GM21390 (cell line): ENCODE data around the gene MIER1.
"Not testable (repeated sequence)": the region's sequence is repeated elsewhere in the genome, so short reads cannot be mapped to it uniquely, and the experiment has no call there.

Experiments
- ATAC-seq: cut with Tn5 transposase; IDR thresholded peaks from one replicate; pipeline ENCODE4 v1.9.1; 2021; ENCODE audit not compliant: unreplicated experiment

The MIER1 gene

DNA sequence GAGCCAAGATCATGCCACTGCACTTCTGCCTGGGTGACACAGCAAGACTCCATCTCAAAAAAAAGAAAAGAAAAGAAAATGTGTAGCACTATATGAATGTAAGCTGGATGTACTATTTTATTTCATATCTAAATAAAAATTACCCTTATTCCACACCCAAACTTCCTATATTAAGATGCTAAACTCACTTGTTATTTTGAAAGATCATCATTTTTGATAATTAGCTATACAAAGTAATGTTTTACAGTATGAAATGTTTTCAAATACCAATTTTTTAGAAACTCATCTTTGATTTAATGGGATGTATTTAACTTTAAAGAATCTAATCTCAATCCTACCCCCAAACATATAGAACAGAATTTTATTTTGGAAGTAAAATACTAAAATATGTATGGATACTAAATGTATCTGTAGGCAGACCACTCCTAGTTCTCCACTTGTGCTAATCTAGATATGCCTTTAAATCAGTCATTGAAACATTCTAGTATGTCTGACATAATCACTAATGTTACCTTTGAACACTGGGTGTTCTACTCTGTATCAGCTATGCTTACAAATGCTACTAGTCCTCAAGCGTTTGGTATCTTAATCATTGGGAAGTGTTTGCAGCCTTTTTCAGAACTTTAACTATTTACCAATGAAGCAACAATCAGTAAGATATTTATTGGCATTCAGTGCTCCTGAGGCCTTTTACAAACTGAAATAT is 12.9 kb downstream of the MIER1 start:
- ATAC-seq: no peak

DNA sequence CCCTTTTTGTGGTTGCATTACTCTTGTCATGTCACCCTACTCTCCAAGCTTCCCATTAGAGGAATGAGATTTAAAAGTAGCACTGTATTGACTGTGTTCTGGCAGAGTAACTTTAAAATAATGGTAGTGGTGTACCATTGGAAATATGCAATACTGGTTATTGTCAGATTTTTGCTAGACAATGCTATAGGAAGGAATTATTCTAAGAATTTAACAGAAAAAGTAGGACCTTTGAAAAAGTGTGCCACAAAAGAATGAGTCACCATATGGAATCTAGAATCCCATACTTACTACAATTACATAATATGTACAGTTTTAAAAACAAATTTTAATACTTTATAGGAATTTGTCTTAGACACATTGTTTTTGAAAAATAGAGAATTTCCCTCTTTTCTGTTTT is 13.8 kb downstream of the MIER1 start:
- ATAC-seq: no peak

DNA sequence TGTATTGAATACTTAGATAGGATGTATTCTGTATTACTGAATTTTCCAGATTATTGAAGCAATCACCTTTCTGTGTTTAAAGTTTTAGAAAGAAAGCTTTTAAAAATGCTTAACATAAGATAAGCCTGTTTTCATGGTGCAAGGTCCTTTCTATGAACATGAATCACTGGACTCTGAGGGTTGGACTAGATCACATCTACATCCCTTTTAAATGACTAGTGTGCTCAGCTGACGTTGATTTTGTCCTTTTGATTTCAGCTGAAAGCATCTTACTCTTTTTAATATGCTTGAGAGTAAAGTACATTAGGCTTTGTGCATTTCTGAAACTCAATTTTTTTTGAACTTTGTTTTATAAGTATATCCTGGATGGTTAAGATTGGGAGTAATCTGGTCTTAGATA is 16.2 kb downstream of the MIER1 start:
- no peak for ATAC-seq

DNA sequence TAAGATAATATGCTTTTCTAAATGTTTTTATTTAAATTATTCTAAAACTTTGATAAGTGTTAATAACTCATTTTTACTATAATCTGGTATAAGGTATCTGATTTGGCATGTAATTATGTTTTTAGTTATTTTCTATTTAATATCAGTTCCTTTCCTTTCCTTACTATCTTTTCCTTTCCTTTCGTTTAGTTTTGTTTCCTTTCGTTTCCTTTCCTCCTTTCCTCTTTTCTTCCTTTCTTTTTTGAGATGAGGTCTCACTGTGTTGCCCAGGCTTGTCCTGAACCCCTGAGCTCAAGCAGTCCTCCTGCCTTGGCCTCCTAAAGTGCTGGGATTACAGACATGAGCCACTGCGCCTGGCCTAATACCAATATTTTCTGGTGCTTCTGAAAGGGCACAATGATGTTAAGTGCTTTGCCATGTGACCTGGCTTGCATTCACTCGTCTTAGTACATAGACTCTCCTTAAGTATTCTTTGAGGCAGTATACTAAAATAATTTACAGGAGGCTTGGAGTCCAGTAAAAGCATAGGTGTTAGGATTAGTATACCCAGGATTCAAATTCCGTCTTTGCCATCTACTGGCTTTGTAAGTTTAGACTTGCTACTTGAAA is 18.7 kb downstream of the MIER1 start:
- no peak for ATAC-seq

DNA sequence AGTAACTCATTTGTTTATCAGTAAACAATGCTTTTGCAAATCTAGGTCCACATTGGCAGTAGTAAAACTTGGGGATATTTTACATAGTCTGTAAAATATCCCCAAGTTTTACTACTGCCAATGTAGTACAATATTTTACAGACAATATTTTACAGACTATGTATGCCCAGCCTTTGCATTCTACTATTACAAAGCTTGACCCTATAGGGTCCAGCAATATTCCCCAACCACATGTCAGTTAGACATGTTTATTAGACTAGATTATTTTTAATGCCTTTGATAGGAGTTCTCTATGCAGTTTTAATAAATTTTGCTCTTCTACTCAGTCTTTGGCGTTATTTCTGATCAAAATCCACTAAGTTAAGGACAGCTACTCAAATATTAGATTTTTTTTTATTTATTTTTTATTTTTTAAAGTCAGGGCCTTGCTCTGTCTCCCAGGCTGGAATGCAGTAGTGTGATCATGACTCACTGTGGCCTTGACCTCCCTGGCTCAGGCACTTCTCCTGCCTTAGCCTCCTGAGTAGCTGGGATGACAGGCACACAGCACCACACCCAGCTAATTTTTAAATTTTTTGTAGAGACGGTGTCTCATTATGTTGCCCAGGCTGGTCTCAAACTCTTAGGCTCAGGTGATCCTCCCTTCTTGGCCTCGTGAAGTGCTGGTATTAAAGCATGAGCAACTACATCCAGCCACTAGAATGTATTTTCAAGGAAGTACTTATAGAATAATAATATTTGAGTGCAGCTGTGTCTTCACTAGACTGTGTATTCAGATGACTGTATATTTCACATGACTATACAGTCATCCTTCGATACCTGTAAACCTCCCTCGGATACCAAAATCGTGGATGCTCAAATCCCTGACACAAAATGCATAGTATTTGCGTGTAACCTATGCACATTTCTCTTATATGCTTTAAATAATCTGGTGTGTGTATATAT is 19.8 kb downstream of the MIER1 start:
- no peak for ATAC-seq

DNA sequence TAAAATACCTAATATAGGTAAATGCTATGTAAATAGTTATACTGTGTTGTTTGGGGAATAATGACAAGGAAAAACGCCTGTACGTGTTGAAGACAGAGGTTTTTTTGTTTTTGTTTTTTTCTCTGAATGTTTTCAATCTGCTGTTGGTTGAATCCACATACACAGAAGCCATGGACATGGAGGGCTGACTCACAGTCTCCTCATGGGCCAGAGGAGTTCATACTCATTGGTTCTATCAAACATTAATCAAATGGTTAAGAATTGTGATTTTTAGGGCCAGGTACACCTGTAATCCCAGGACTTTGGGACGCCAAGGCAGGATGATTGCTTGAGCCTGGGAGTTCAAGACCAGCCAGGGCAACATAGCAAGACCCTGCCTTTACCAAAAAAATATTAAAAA is 20.5 kb downstream of the MIER1 start:
- ATAC-seq: no peak

DNA sequence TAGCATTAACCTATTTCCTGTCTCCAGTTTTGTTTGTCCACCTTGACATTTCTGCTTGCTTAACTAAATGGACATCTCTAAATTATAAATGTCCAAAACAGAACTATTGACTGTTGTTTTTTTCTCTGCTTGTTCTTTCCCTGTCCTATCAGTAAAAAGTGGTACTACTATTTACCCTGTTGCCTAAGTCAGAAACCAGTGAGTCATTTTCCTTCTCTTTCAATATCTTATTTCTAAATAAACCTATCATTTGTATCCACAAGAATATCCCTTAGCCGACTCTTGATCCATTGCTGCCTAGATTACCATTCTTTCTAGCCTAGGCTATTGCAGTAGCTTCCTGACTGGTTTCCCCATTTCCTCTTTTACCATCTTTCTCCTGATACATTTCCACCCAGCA is 22.5 kb downstream of the MIER1 start:
- ATAC-seq: no peak

DNA sequence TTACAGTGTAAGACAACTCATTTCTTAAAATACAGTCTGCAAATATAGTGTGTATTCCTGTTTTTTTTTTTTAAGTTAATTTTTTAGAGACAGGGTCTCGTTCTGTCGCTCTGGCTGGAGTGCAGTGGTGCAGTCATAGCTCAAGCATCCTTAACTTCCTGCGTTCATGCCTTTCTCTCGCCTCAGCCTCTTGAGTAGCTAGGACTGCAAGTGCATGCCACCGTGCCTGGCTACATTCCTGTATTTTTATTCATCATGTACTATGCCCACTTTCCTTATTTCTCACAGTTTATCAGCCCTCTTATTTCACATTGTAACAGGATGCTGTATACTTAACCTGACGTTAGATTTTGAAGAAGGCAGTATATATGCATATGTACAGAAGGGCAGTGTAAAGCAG is 26.7 kb downstream of the MIER1 start:
- no peak for ATAC-seq

DNA sequence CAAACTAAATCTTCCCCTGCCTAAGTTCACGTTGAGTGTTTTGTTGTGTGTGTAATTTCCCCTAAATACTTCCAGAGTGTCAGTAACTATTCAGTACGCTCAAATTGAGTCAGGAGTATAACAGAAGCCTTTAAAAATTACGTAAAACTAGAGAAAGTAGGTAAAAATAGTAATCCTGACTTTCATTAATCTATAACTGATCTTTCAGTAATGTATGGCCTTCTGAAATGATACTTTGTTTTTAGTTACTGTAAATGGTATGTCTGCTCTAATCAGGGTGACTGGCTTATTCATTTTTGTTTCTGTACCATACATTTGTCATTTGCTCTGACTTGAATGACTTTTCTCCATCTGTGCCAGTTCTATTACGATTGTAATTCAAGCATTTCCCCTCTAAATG is 29.4 kb downstream of the MIER1 start:
- peak; percentile 73 for ATAC-seq

DNA sequence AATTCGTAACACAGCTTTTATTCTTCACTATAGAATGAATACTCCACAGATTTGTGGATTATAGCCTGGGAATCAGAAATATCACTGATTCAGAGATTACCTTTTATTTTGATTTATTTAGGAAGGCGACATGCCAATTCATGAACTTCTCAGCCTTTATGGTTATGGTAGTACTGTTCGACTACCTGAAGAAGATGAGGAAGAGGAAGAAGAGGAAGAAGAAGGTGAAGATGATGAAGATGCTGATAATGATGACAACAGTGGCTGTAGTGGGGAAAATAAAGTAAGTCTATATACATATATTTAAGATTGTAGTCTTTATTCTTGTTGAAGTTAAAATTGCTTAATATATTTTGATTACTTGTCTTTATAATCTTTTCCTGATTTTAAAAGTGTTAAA is 33.1 kb downstream of the MIER1 start:
- no peak for ATAC-seq

DNA sequence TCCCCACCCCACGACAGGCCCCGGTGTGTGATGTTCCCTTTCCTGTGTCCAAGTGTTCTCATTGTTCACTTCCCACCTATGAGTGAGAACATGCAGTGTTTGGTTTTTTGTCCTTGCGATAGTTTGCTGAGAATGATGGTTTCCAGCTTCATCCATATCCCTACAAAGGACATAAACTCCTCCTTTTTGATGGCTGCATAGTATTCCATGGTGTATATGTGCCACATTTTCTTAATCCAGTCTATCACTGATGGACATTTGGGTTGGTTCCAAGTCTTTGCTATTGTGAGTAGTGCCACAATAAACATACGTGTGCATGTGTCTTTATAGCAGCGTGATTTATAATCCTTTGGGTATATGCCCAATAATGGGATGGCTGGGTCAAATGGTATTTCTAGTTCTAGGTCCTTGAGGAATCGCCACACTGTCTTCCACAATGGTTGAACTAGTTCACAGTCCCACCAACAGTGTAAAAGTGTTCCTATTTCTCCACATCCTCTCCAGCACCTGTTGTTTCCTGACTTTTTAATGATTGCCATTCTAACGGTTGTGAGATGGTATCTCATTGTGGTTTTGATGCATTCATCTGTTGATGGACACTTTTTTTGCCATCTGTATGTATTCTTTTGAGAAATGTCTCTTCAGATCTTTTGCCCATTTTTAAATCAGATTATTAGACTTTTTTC is 41.5 kb downstream of the MIER1 start:
- not testable (repeated sequence) for ATAC-seq

DNA sequence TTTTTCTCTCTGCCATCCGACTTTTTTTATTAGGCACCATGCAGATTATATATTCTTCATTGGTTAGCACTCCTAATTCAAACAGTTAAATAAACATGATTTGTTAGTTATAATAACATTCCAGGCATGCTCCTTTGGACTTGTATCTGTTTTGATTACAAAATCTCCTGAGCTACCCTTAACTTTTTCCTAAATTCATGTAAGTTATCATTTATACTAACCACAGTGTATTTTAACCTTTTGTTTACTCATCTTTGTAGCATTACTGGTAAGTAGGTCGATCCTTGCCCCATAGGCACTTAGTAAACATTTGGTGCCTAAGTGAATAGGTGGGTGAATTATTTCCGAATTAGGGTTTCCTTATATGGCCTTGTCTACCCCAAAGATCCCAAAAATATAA is 43.8 kb downstream of the MIER1 start:
- no peak for ATAC-seq

DNA sequence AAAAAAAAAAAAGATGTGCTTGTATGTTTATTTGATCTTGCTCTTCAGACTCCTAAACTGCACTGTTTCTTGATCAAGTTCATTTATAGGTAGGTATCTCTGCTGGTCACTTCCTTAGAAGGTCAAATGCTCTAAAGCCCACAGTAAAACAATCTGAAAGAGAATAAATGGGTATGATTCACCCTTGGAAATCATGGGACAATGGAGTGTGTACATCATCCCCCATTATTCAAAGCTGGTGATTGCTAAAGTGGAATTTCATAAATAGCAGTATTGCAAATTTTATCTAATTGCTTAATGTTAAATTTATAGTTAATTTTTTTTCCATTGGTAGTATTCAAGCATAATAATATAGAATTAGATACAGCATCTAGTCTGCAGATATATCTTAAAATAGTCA is 53.4 kb downstream of the MIER1 start:
- ATAC-seq: no peak

DNA sequence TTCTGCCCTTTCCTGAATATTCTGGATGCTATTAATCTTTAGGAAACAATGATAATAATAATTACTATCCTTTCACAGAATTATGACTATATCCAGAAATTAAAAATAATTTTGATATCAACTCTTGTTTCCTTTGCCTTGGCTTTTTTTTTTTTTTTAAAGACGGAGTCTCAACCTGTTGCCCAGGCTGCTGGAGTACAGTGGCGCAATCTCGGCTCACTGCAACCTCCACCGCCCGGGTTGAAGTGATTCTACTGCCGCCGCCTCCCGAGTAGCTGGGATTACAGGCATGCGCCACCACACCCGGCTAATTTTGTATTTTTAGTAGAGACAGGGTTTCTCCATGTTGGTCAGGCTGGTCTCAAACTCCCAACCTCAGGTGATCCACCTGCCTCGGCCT is 54.8 kb downstream of the MIER1 start:
- ATAC-seq: not testable (repeated sequence)

DNA sequence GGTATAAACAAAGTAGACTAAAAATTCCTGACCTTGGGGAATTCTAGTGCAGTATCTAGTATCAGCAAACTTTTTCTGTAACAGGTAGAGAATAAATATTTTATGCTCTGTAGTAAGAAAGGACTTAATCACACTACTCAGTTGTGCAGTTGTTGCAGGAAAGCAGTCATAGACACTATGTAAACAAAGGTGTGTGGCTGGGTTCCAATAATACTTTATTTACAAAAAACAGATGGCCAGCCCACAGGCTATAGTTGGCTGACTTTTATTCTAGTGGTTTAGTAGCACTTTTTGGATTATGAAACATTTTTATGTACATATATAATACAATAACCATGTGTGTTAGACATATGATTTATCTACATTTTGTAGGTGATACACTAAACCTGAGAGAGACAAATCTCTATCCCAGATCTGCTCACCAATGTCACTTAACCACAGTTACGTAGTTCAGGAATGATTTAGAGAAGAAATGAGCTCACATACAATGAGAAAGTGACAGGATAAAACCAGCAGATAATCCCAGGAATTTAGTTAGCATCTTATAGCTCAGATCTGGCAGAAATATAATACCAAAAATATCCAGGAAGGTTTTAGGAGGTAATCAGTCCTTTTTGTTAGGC is 56.1 kb downstream of the MIER1 start:
- no peak for ATAC-seq

DNA sequence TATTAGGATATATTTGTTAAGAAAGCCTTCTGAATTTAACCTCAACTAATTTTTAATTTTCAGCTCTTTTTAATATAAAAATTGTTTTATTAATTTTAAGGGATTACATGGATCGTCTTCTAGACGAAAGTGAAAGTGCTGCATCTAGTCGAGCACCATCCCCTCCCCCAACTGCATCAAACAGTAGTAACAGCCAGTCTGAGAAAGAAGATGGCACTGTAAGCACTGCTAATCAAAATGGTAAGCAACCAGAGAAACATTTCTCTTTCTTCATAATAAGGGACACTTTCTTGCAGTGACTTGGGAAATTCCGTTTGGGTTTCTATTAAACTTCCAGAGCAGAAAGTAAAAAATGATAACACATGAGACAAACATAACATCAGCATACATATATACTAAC is 56.9 kb downstream of the MIER1 start:
- no peak for ATAC-seq

DNA sequence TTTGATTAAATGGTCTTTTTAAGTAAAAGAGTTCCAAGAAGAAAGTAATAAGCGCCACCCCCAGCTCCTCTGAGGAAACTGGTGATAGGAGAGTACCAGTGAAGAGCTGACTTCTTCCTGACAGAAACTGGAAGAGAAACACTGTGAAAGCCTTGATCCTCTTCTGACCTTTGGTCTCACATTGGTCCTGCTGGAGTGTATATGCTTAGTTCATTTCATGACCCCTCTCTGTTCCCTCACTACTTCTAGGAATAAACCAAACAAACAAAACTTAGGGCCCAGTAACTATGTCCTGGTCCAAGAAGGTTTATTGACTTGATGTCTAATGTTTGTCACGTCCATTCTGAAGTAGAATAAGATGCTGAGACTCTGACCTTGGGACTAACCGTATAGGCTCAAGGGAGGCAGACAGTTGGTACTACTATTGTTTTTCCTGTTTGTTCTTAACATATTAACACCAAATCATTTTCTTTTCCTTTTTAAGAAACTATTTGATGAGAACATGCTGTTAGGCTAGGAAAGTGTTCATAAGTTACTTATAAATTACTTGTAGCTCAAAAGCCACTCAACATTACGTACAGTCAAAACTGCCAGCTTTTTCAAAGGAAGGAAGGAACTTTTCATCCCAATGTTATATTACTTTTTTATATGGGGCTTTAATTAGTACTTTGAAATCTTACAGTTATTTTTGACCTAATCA is 57.9 kb downstream of the MIER1 start:
- peak; percentile 47 for ATAC-seq

DNA sequence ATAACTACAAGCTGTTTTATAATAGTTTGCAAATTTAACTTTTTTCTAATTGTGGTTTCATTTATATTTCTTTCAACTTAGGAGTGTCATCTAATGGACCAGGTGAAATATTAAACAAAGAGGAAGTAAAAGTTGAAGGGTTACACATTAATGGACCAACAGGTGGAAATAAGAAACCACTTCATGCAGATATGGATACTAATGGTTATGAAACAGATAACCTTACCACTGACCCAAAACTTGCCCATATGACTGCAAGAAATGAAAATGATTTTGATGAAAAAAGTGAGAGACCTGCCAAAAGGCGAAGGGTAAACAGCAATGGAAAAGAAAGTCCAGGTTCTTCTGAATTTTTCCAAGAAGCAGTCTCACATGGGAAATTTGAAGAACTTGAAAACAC is 59.7 kb downstream of the MIER1 start:
- peak; percentile 87 for ATAC-seq

DNA sequence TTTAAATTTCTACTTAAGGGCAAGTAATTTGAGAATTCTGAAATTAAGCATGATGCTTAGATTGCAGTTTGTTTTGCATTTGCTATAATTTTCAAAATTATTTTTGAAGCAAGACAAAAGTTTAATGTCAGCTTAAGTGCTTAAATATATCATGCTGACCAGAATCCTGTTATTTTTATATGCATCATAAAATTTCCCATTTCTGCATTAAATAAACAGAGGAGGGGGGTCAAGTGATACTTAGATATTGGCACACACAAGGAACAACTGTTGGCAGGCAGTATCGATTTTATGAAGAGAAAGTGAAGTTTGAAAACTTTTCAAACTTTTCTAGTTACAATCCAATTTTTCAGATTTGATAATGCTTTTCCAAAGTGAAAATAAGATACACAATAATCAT is 61.0 kb downstream of the MIER1 start:
- no peak for ATAC-seq

DNA sequence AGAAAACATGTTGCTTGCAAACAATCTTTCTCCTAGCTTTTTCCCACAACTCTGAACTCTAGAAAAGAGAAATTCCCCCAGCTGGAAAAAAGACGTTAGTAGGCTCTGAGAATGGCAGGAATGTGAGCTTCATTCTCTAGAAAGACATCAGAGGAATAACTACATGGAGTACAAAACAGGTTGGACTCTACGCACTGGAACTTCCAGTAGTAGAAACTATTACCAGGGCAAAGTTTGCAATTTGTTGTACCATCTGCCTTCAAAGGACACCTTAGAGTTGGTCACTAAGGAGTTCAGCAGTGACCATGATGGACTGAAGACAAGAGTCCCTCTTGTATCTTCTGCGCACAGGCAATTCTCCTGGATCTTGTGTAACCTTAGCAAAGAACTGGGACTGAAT is 68.3 kb downstream of the MIER1 start:
- no peak for ATAC-seq
